AG04450 (cell line): Measurements from ENCODE around the gene ARFGAP1. TPM values are rescaled to one million over a fixed set of nuclear protein-coding genes. Genes with fewer than 3 reads are reported as not detected.

Experiments used
- CTCF ChIA-PET: fragments of 300-600, 350-600 bp; formaldehyde crosslinking; extraction: SDS; loops from one replicate; lab custom pipeline; 2022; ENCODE audit warnings: antibody characterized with exemption, inconsistent platforms; lab: Charles Lee
- POLR2A ChIA-PET: fragments of 350-600 bp; formaldehyde crosslinking; extraction: SDS; loops from one replicate; lab custom pipeline; 2021; ENCODE audit warnings: antibody characterized with exemption, inconsistent platforms; lab: Yijun Ruan, JAX
- DNase-seq: peaks from one replicate; pipeline ENCODE4 v3.0.0-alpha.2; 2011; ENCODE audit warnings: low read depth, low spot score
- H3K27ac ChIP-seq: one replicate; pipeline ENCODE4 v1.5.1; 2012; ENCODE audit warnings: low read depth, low read length, control low read depth
- H3K27me3 ChIP-seq: one replicate; pipeline ENCODE4 v1.6.0; 2012; ENCODE audit warnings: low read length; ENCODE audit not compliant: control insufficient read depth, insufficient read depth
- H3K4me3 ChIP-seq: 2 replicates; pipeline ENCODE4 v1.5.1; 2011; ENCODE audit warnings: mild to moderate bottlenecking, low read depth, low read length, control low read depth
- H3K9me3 ChIP-seq: 2 replicates; pipeline ENCODE4 v1.5.1; 2012; ENCODE audit warnings: low read length; ENCODE audit not compliant: control insufficient read depth, insufficient read depth
- CTCF ChIP-seq: IDR thresholded peaks from 2 replicates; pipeline ENCODE4 v1.5.1; 2011; ENCODE audit warnings: low read depth, low read length, control low read depth, inconsistent platforms
- polyA plus RNA-seq: library from polyadenylated mRNA; depleted of rRNA; stranded (reverse); fragments of >200 nt; gene quantifications from 2 replicates; pipeline ENCODE4 v1.2.3, GENCODE V29; 2011

The ARFGAP1 gene
- polyA plus RNA-seq, 1 experiment = 52.6 TPM

GRCh38 chr20:63234693-63235398, 37.8 kb upstream of the ARFGAP1 start:
- POLR2A ChIA-PET = no interaction called here
- CTCF ChIA-PET = interaction anchor here (0.6 to 6.0 kb wide), 4 partner anchors 11 to 74 kb away, joined by 3 to 45 read pairs (median 4); partner anchors contain the start of gene ARFGAP1

GRCh38 chr20:63235399-63235983, 37.1 kb upstream of the ARFGAP1 start, which contains the start of gene BIRC7:
Gene BIRC7 (plus strand): TSS chr20:63235905. CDS start chr20:63236097, 192 bp downstream.
- ChIA-PET CTCF (interaction anchor here (0.6 to 6.0 kb wide), 3 partner anchors 12 to 74 kb away, joined by 3 to 45 read pairs (median 4); no protein-coding TSS in a partner anchor), POLR2A (no interaction called here)
- Histone ChIP-seq H3K27me3 (peaks cover 5% of the 10 kb centered on the region), H3K27ac (no peak within 1 kb of the TSS), H3K9me3 (no peaks in the 10 kb centered on the region; the same call in 1 of the 2 replicates), H3K4me3 (no peak within 1 kb of the TSS)
- no peak for TF ChIP-seq CTCF
- DNase-seq = no peak

More at GRCh38 chr20:63234693-63235398, 37.8 kb upstream of the ARFGAP1 start:
- Histone ChIP-seq H3K27me3 (peaks cover 3% of the 10 kb centered on the region), H3K4me3 (no peak overlapping the region), H3K9me3 (no peaks in the 10 kb centered on the region; the same call in 1 of the 2 replicates), H3K27ac (no peak overlapping the region)
- no peak for DNase-seq
- TF ChIP-seq CTCF = peak; percentile 52

- DNase-seq = no peak
- Histone ChIP-seq H3K27me3 (peaks cover 5% of the 10 kb centered on the region), H3K9me3 (no peaks in the 10 kb centered on the region; the same call in 1 of the 2 replicates), H3K4me3 (no peak overlapping the region), H3K27ac (no peak overlapping the region)
- ChIA-PET POLR2A (no interaction called here), CTCF (interaction anchor here (1.1 to 6.0 kb wide), 2 partner anchors 12 to 73 kb away, joined by 3 to 45 read pairs; no protein-coding TSS in a partner anchor)
- TF ChIP-seq CTCF = no peak
Measured at GRCh38 chr20:63236116-63236837, 36.3 kb upstream of the ARFGAP1 start.

- no peak overlapping the region for H3K27ac ChIP-seq
- POLR2A ChIA-PET = no interaction called here
- no peak for DNase-seq
- TF ChIP-seq CTCF = no peak
- H3K9me3 ChIP-seq = no peaks in the 10 kb centered on the region; the same call in 1 of the 2 replicates
- no peak overlapping the region for H3K4me3 ChIP-seq
- peaks cover 9% of the 10 kb centered on the region for H3K27me3 ChIP-seq
- CTCF ChIA-PET = interaction anchor here (2.7 kb wide), 1 partner anchor 14 kb away, joined by 10 read pairs; no protein-coding TSS in a partner anchor
Measured at GRCh38 chr20:63238031-63238430, 34.6 kb upstream of the ARFGAP1 start.
